OCI-LY7 (cell line): ENCODE measurements around the gene CDH15. TPM values are rescaled to one million over a fixed set of nuclear protein-coding genes. Genes with fewer than 3 reads are reported as not detected.
"Not testable (repeated sequence)": the region's sequence is repeated elsewhere in the genome, so short reads cannot be mapped to it uniquely, and the experiment has no call there.

ENCODE experiments used
- BruUV-seq: library from RNA; stranded (reverse); fragments of 400-500 nt; replicated peaks from 2 replicates; lab custom pipeline; 2021; lab: Mats Ljungman, UMichigan
- CTCF ChIA-PET: fragments of 300-600 bp; sonication (Branson Sonifier 250); formaldehyde crosslinking; loops from one replicate; lab custom pipeline; 2022; ENCODE audit warnings: antibody characterized with exemption; ENCODE audit not compliant: unreplicated experiment; lab: Charles Lee
- POLR2A ChIA-PET: fragments of 300-600 bp; sonication (Branson Sonifier 250); formaldehyde crosslinking; loops from one replicate; lab custom pipeline; 2022; ENCODE audit warnings: antibody characterized with exemption; lab: Charles Lee
- DNase-seq: peaks from one replicate; pipeline ENCODE4 v3.0.0-alpha.2; 2015; ENCODE audit warnings: low spot score
- H2AFZ ChIP-seq: fragments of 200-600 bp; sonication (generic), shearing (Covaris generic); 2 replicates; pipeline ENCODE4 v1.6.1; 2014; ENCODE audit warnings: mild to moderate bottlenecking, antibody characterized with exemption, low read length, moderate library complexity
- H3K27ac ChIP-seq: fragments of 200-600 bp; sonication (generic); 2 replicates; pipeline ENCODE4 v1.5.1; 2014; ENCODE audit warnings: mixed run types, low read depth, mild to moderate bottlenecking, moderate library complexity, low read length, inconsistent platforms; ENCODE audit not compliant: poor library complexity, severe bottlenecking
- H3K36me3 ChIP-seq: fragments of 200-600 bp; sonication (generic); 2 replicates; pipeline ENCODE4 v1.6.1; 2014; ENCODE audit warnings: mild to moderate bottlenecking, antibody characterized with exemption, low read length, moderate library complexity, mixed read lengths; ENCODE audit not compliant: insufficient read depth
- H3K4me1 ChIP-seq: fragments of 200-600 bp; sonication (generic); 2 replicates; pipeline ENCODE4 v1.5.1; 2014; ENCODE audit warnings: mild to moderate bottlenecking, low read length; ENCODE audit not compliant: insufficient read depth, poor library complexity, severe bottlenecking
- H3K4me2 ChIP-seq: fragments of 200-600 bp; sonication (generic); 2 replicates; pipeline ENCODE4 v1.6.1; 2014; ENCODE audit warnings: mild to moderate bottlenecking, low read length
- H3K4me3 ChIP-seq: fragments of 200-600 bp; sonication (generic); 2 replicates; pipeline ENCODE4 v1.5.1; 2014; ENCODE audit warnings: mild to moderate bottlenecking, low read depth, low read length; ENCODE audit not compliant: poor library complexity, severe bottlenecking
- H3K79me2 ChIP-seq: fragments of 200-600 bp; sonication (generic); 2 replicates; pipeline ENCODE4 v1.6.1; 2016; ENCODE audit warnings: low read depth, mild to moderate bottlenecking, low read length, moderate library complexity, mixed read lengths; ENCODE audit not compliant: insufficient read depth
- H3K9me2 ChIP-seq: fragments of 200-600 bp; sonication (generic); 2 replicates; pipeline ENCODE4 v1.6.1; 2016; ENCODE audit warnings: mild to moderate bottlenecking, low read length, mixed read lengths; ENCODE audit not compliant: insufficient read depth
- H3K9me3 ChIP-seq: fragments of 200-600 bp; sonication (generic); 2 replicates; pipeline ENCODE4 v1.6.1; 2014; ENCODE audit warnings: mild to moderate bottlenecking, mixed run types, low read length, mixed read lengths
- H4K20me1 ChIP-seq: fragments of 200-600 bp; sonication (generic); 2 replicates; pipeline ENCODE4 v1.6.1; 2014; ENCODE audit warnings: mild to moderate bottlenecking, antibody characterized with exemption, low read length, moderate library complexity, mixed read lengths; ENCODE audit not compliant: insufficient read depth
- EZH2phosphoT487 ChIP-seq: fragments of 200-600 bp; sonication (generic); IDR thresholded peaks from 2 replicates; pipeline ENCODE4 v1.6.1; 2018; ENCODE audit warnings: low read depth, borderline replicate concordance, mild to moderate bottlenecking, mixed run types, antibody characterized with exemption, low read length, moderate library complexity, mixed read lengths
- intact Hi-C: fragments of 100-400 bp; cut with micrococcal nuclease; formaldehyde crosslinking; loops from one replicate; pipeline ENCODE4 v1.10.0; 2022; ENCODE audit not compliant: unreplicated experiment
- total RNA-seq, 2 experiments: library from RNA; depleted of rRNA in 1 of 2; stranded (reverse); fragments of >200 nt in 1 of 2; shearing (Covaris generic) in 1 of 2; gene quantifications; 2 replicates each; pipeline ENCODE4 v1.2.3, GENCODE V29; 2014 to 2022
- TF ChIP-seq, protein P1 (sequence below): fragments of 200-600 bp; sonication (generic); conservative IDR thresholded peaks from 2 replicates; pipeline ENCODE4 v1.5.1; 2014; ENCODE audit warnings: mild to moderate bottlenecking, antibody characterized with exemption, low read length, moderate library complexity, mixed read lengths

Gene CDH15
- total RNA-seq, 2 experiments from 2014 or later: not detected

DNA sequence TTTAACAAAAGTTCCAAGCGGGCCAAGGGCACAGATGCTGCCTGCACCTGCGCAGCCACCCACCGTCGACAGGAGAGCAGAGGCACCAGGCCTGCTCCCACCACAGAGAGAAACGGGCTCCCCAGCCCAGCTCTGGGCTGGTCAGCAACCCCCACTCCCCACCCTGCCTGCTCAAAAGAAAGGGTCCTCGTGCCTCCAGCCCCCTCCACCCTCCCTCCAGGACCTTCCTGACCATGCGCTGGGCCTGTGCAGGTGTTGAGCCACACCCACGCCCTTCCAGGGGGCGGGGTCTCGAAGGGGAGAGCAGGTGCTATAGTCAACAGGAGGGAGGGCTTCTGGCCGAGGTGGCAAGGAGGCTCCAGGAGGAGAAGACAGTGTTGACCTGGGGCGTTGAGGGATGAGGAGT, 71.2 kb downstream of the CDH15 start:
- H3K9me3 ChIP-seq: peaks cover 5% of the 10 kb centered on the region; the same call in 1 of the 2 replicates
- peaks cover 7% of the 10 kb centered on the region; the same call in 1 of the 2 replicates for H3K79me2 ChIP-seq
- H4K20me1 ChIP-seq: no peaks in the 10 kb centered on the region
- no peak for DNase-seq
- intact Hi-C loops: no loop called here
- no peak overlapping the region for H3K4me3 ChIP-seq
- ChIA-PET POLR2A (interaction anchor here (0.7 kb wide), 1 partner anchor 293 kb away, joined by 3 read pairs; no protein-coding TSS in a partner anchor), CTCF (no interaction called here)
- TF ChIP-seq, protein P1, sequence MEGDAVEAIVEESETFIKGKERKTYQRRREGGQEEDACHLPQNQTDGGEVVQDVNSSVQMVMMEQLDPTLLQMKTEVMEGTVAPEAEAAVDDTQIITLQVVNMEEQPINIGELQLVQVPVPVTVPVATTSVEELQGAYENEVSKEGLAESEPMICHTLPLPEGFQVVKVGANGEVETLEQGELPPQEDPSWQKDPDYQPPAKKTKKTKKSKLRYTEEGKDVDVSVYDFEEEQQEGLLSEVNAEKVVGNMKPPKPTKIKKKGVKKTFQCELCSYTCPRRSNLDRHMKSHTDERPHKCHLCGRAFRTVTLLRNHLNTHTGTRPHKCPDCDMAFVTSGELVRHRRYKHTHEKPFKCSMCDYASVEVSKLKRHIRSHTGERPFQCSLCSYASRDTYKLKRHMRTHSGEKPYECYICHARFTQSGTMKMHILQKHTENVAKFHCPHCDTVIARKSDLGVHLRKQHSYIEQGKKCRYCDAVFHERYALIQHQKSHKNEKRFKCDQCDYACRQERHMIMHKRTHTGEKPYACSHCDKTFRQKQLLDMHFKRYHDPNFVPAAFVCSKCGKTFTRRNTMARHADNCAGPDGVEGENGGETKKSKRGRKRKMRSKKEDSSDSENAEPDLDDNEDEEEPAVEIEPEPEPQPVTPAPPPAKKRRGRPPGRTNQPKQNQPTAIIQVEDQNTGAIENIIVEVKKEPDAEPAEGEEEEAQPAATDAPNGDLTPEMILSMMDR: no peak
- TF ChIP-seq EZH2phosphoT487: no peak
- H3K9me2 ChIP-seq: no peaks in the 10 kb centered on the region
- no TSS peak for BruUV-seq
- no peak overlapping the region; the same call in 1 of the 2 replicates for H3K4me2 ChIP-seq
- no peak overlapping the region for H2AFZ ChIP-seq
- H3K4me1 ChIP-seq: peaks cover 16% of the 10 kb centered on the region
- no peaks in the 10 kb centered on the region for H3K36me3 ChIP-seq
- no peak overlapping the region for H3K27ac ChIP-seq

DNA sequence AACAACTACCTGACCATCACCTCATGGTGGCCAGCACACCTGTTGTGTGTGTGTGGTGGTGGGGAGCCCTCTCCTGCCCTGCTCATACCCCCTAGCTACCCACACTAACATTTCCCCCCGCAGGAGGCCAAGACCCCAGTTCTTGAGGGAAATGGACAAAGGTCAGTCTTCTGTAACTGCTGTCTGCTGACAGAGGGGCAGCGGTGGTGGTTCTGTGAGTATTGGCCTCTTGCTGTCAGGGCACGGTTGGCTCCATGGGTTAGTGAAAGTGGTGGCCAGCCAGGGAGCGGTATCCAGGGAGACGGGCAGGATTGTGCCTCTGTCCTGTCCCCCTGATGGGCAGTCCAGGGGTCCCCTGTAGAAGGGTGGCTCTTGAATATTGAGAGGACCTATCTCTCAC, 72.1 kb downstream of the CDH15 start:
- no peak overlapping the region for H3K4me2 ChIP-seq
- BruUV-seq: no TSS peak
- H3K9me3 ChIP-seq: peaks cover 5% of the 10 kb centered on the region; the same call in 1 of the 2 replicates
- no peaks in the 10 kb centered on the region for H3K36me3 ChIP-seq
- no peaks in the 10 kb centered on the region for H3K9me2 ChIP-seq
- no peaks in the 10 kb centered on the region for H4K20me1 ChIP-seq
- no peak for TF ChIP-seq EZH2phosphoT487
- TF ChIP-seq, protein P1: no peak
- no peak overlapping the region for H2AFZ ChIP-seq
- H3K27ac ChIP-seq: no peak overlapping the region
- intact Hi-C loops: no loop called here
- no peak for DNase-seq
- H3K4me3 ChIP-seq: no peak overlapping the region
- peaks cover 16% of the 10 kb centered on the region for H3K4me1 ChIP-seq
- CTCF ChIA-PET: no interaction called here
- H3K79me2 ChIP-seq: peaks cover 7% of the 10 kb centered on the region; the same call in 1 of the 2 replicates
- POLR2A ChIA-PET: no interaction called here

DNA sequence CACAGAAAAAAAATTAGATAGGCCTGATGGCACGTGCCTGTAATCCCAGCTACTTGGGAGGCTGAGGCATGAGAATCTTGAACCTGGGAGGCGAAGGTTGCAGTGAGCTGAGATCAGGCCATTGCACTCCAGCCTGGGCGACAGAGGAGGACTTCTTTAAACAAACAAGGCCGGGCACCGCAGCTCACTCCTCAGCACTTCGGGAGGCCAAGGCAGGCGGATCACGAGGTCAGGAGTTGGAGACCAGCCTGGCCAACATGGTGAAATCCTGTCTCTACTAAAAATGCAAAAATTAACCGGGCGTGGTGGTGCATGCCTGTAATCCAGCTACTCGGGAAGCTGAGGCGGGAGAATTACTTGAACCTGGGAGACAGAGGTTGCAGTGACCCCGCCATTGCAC, 72.7 kb downstream of the CDH15 start:
- H3K4me3 ChIP-seq, CTCF ChIA-PET, intact Hi-C loops, H3K27ac ChIP-seq, DNase-seq, POLR2A ChIA-PET, H3K36me3 ChIP-seq, BruUV-seq, H3K9me3 ChIP-seq, H3K79me2 ChIP-seq, H3K9me2 ChIP-seq, H4K20me1 ChIP-seq, H2AFZ ChIP-seq, H3K4me2 ChIP-seq: not testable (repeated sequence)
- peaks cover 16% of the 10 kb centered on the region for H3K4me1 ChIP-seq
